ENCODE data around the gene ARL6IP6.
"Not testable (repeated sequence)": the region's sequence is repeated elsewhere in the genome, so short reads cannot be mapped to it uniquely, and the experiment has no call there.

The ARL6IP6 gene

GRCh38 chr2:152723918-152724317 is 5.5 kb downstream of the ARL6IP6 start:
- peaks cover 87% of the 10 kb centered on the region for H3K79me2 ChIP-seq (ENCODE audit: insufficient read depth, low read length)
- no peak overlapping the region for H3K4me3 ChIP-seq (ENCODE audit: insufficient read depth, low read length, poor library complexity, severe bottlenecking)
- H3F3A ChIP-seq (ENCODE audit: insufficient read depth) = peaks cover 11% of the 10 kb centered on the region; the same call in 1 of the 2 replicates

GRCh38 chr2:152729844-152730243 is 11.4 kb downstream of the ARL6IP6 start:
- 0 out of 2 replicates have a peak, but pooled peaks cover under 1% of the 10 kb centered on the region for H3F3A ChIP-seq (ENCODE audit: insufficient read depth)
- H3K27me3 ChIP-seq (ENCODE audit: low read length) = no peaks in the 10 kb centered on the region
- peaks cover 19% of the 10 kb centered on the region for H3K36me3 ChIP-seq (ENCODE audit: low read length)
- H3K4me2 ChIP-seq (ENCODE audit: low read depth, low read length, poor library complexity, severe bottlenecking) = peak overlapping the region; percentile 38
- TF ChIP-seq EZH2phosphoT487 (conservative IDR thresholded peaks at IDR 0.05; ENCODE audit: low read length) (no peak), CTCF (IDR thresholded peaks at IDR 0.05; ENCODE audit: insufficient read depth, low read length, poor library complexity, severe bottlenecking) (no peak)
- no peak overlapping the region for H2AFZ ChIP-seq (ENCODE audit: low read depth, low read length, severe bottlenecking)
- no peak overlapping the region for H3K4me3 ChIP-seq (ENCODE audit: insufficient read depth, low read length, poor library complexity, severe bottlenecking)
- peak overlapping the region; percentile 54; the same call in 1 of the 2 replicates for H3K27ac ChIP-seq (ENCODE audit: low read depth, low read length)
- no peak overlapping the region for H3K9ac ChIP-seq (ENCODE audit: low read length)
- no peaks in the 10 kb centered on the region for H3K9me2 ChIP-seq (replicated peaks; ENCODE audit: insufficient read depth, low read length)
- peaks cover 7% of the 10 kb centered on the region; the same call in 1 of the 2 replicates for H4K20me1 ChIP-seq (ENCODE audit: low read depth, low read length)
- H3K9me3 ChIP-seq (ENCODE audit: insufficient read depth, low read length) = no peaks in the 10 kb centered on the region
- H3K79me2 ChIP-seq (ENCODE audit: insufficient read depth, low read length) = peaks cover 68% of the 10 kb centered on the region

More at GRCh38 chr2:152723918-152724317, 5.5 kb downstream of the ARL6IP6 start:
- H3K27me3 ChIP-seq (ENCODE audit: low read length) = no peaks in the 10 kb centered on the region
- H4K20me1 ChIP-seq (ENCODE audit: low read depth, low read length) = peaks cover 7% of the 10 kb centered on the region; the same call in 1 of the 2 replicates
- TF ChIP-seq CTCF (IDR thresholded peaks at IDR 0.05; ENCODE audit: insufficient read depth, low read length, poor library complexity, severe bottlenecking) (no peak), EZH2phosphoT487 (conservative IDR thresholded peaks at IDR 0.05; ENCODE audit: low read length) (no peak)
- no peak overlapping the region for H3K27ac ChIP-seq (ENCODE audit: low read depth, low read length)
- H2AFZ ChIP-seq (ENCODE audit: low read depth, low read length, severe bottlenecking) = no peak overlapping the region
- no peak overlapping the region for H3K9ac ChIP-seq (ENCODE audit: low read length)
- H3K4me2 ChIP-seq (ENCODE audit: low read depth, low read length, poor library complexity, severe bottlenecking) = peak overlapping the region; percentile 27
- H3K36me3 ChIP-seq (ENCODE audit: low read length) = peaks cover 30% of the 10 kb centered on the region
- no peaks in the 10 kb centered on the region for H3K9me3 ChIP-seq (ENCODE audit: insufficient read depth, low read length)
- no peaks in the 10 kb centered on the region for H3K9me2 ChIP-seq (replicated peaks; ENCODE audit: insufficient read depth, low read length)

- no peak for TF ChIP-seq EZH2phosphoT487 (conservative IDR thresholded peaks at IDR 0.05; ENCODE audit: low read length)
- TF ChIP-seq CTCF (IDR thresholded peaks at IDR 0.05; ENCODE audit: insufficient read depth, low read length, poor library complexity, severe bottlenecking) = no peak
- Histone ChIP-seq H3K27me3 (ENCODE audit: low read length) (no peaks in the 10 kb centered on the region), H3K4me2 (ENCODE audit: low read depth, low read length, poor library complexity, severe bottlenecking) (peak overlapping the region; percentile 38)
Measured at GRCh38 chr2:152730591-152731333, 12.3 kb downstream of the ARL6IP6 start.

GRCh38 chr2:152737509-152737908 is 19.1 kb downstream of the ARL6IP6 start:
- H3K4me2 ChIP-seq (ENCODE audit: low read depth, low read length, poor library complexity, severe bottlenecking); H3K27ac ChIP-seq (ENCODE audit: low read depth, low read length); H3K27me3 ChIP-seq (ENCODE audit: low read length); H3K9ac ChIP-seq (ENCODE audit: low read length); H2AFZ ChIP-seq (ENCODE audit: low read depth, low read length, severe bottlenecking); H3K9me2 ChIP-seq (replicated peaks; ENCODE audit: insufficient read depth, low read length); H4K20me1 ChIP-seq (ENCODE audit: low read depth, low read length); H3K9me3 ChIP-seq (ENCODE audit: insufficient read depth, low read length); H3K4me3 ChIP-seq (ENCODE audit: insufficient read depth, low read length, poor library complexity, severe bottlenecking): not testable (repeated sequence)
- Histone ChIP-seq H3F3A (ENCODE audit: insufficient read depth) (peaks cover 15% of the 10 kb centered on the region), H3K79me2 (ENCODE audit: insufficient read depth, low read length) (peaks cover 16% of the 10 kb centered on the region), H3K36me3 (ENCODE audit: low read length) (peaks cover 67% of the 10 kb centered on the region)

More at GRCh38 chr2:152730591-152731333, 12.3 kb downstream of the ARL6IP6 start:
- H3K36me3 ChIP-seq (ENCODE audit: low read length) = peaks cover 21% of the 10 kb centered on the region
- no peaks in the 10 kb centered on the region for H3K9me2 ChIP-seq (replicated peaks; ENCODE audit: insufficient read depth, low read length)
- H3K27ac ChIP-seq (ENCODE audit: low read depth, low read length) = peak overlapping the region; percentile 54; the same call in 1 of the 2 replicates
- peaks cover 5% of the 10 kb centered on the region; the same call in 1 of the 2 replicates for H3F3A ChIP-seq (ENCODE audit: insufficient read depth)
- H3K79me2 ChIP-seq (ENCODE audit: insufficient read depth, low read length) = peaks cover 60% of the 10 kb centered on the region
- H2AFZ ChIP-seq (ENCODE audit: low read depth, low read length, severe bottlenecking) = no peak overlapping the region
- peaks cover 6% of the 10 kb centered on the region; the same call in 1 of the 2 replicates for H4K20me1 ChIP-seq (ENCODE audit: low read depth, low read length)
- H3K4me3 ChIP-seq (ENCODE audit: insufficient read depth, low read length, poor library complexity, severe bottlenecking) = no peak overlapping the region
- H3K9ac ChIP-seq (ENCODE audit: low read length) = no peak overlapping the region
- no peaks in the 10 kb centered on the region for H3K9me3 ChIP-seq (ENCODE audit: insufficient read depth, low read length)
